Measurements from ENCODE around the gene UNC5C. TPM values are rescaled to one million over a fixed set of nuclear protein-coding genes. Genes with fewer than 3 reads are reported as not detected.

Gene UNC5C
- total and polyA plus RNA-seq, 3 donors from 2014 or later: 6.8 to 22.8 (median 20.5) TPM

- Histone ChIP-seq H3K9me3 (no peaks in the 10 kb centered on the region), H3K27ac (no peak overlapping the region), H3K27me3 (no peaks in the 10 kb centered on the region), H3K4me3 (no peak overlapping the region), H3K36me3 (ENCODE audit: low read depth, missing control alignments) (no peaks in the 10 kb centered on the region), H3K4me1 (no peaks in the 10 kb centered on the region)
- DNase-seq: no peak
- 95 to 96% methylated on average over 2 of the region's 2 CpGs for WGBS, 2 donors
- TF ChIP-seq POLR2A (IDR thresholded peaks at IDR 0.05) (no peak), CTCF (IDR thresholded peaks at IDR 0.05) (no peak)
- intact Hi-C loops (cut with DNase I; ENCODE audit: low total_unique reads): no loop called here
These were observed 15.0 kb upstream of the UNC5C start for GRCh38 chr4:95563638-95564337.

GRCh38 chr4:95560774-95561173 lies 12.0 kb upstream of the UNC5C start:
- no peak overlapping the region for H3K4me3 ChIP-seq
- TF ChIP-seq CTCF (IDR thresholded peaks at IDR 0.05) (no peak), POLR2A (IDR thresholded peaks at IDR 0.05) (no peak)
- DNase-seq: no peak
- H3K27me3 ChIP-seq: no peaks in the 10 kb centered on the region
- no peaks in the 10 kb centered on the region for H3K9me3 ChIP-seq
- WGBS, 2 donors: 68 to 79% methylated on average over 1 of the region's 1 CpG
- intact Hi-C loops (cut with DNase I; ENCODE audit: low total_unique reads): no loop called here
- no peak overlapping the region for H3K27ac ChIP-seq
- H3K4me1 ChIP-seq: no peaks in the 10 kb centered on the region
- H3K36me3 ChIP-seq (ENCODE audit: low read depth, missing control alignments): no peaks in the 10 kb centered on the region

- Histone ChIP-seq H3K36me3 (ENCODE audit: low read depth, missing control alignments) (no peaks in the 10 kb centered on the region), H3K4me3 (no peak overlapping the region), H3K9me3 (no peaks in the 10 kb centered on the region), H3K27ac (no peak overlapping the region), H3K27me3 (no peaks in the 10 kb centered on the region), H3K4me1 (no peaks in the 10 kb centered on the region)
- intact Hi-C loops (cut with DNase I; ENCODE audit: low total_unique reads): no loop called here
- no peak for DNase-seq
- 83 to 86% methylated on average over 4 of the region's 4 CpGs for WGBS, 2 donors
- TF ChIP-seq CTCF (IDR thresholded peaks at IDR 0.05) (no peak), POLR2A (IDR thresholded peaks at IDR 0.05) (no peak)
These were observed 7.6 kb upstream of the UNC5C start for GRCh38 chr4:95556207-95556859.

- DNase-seq: no peak
- Histone ChIP-seq H3K36me3 (ENCODE audit: low read depth, missing control alignments) (no peaks in the 10 kb centered on the region), H3K4me3 (no peak overlapping the region), H3K4me1 (no peaks in the 10 kb centered on the region), H3K9me3 (no peaks in the 10 kb centered on the region), H3K27ac (no peak overlapping the region), H3K27me3 (no peaks in the 10 kb centered on the region)
- intact Hi-C loops (cut with DNase I; ENCODE audit: low total_unique reads): no loop called here
- TF ChIP-seq CTCF (IDR thresholded peaks at IDR 0.05) (no peak), POLR2A (IDR thresholded peaks at IDR 0.05) (no peak)
- WGBS, 2 donors: 50 to 76% methylated on average over 4 of the region's 4 CpGs
These were observed 4.3 kb upstream of the UNC5C start for GRCh38 chr4:95552942-95553550.
